ENCODE data around the gene RRAGC. TPM values are rescaled to one million over a fixed set of nuclear protein-coding genes. Genes with fewer than 3 reads are reported as not detected.

The RRAGC gene
- total and polyA plus RNA-seq, 9 of the 15 experiments (the other 6 are each of a cell fraction or from before 2014, with no cell fraction given), result 3.9 to 16.9 (median 10.9) TPM

GRCh38 chr1:38815903-38816627 lies 43.5 kb downstream of the RRAGC start (continued):
- TF ChIP-seq MGA (IDR thresholded peaks at IDR 0.05), result peak; percentile 93
- peak; percentile 93 for TF ChIP-seq CBFB (CRISPR knock-in tag; IDR thresholded peaks at IDR 0.05)
- peak; percentile 93 to 95 for TF ChIP-seq TBL1XR1 (IDR thresholded peaks at IDR 0.05; ENCODE audit: low read length in 2 of 2)
- peak; percentile 90 for TF ChIP-seq TARDBP (IDR thresholded peaks at IDR 0.05)
- TF ChIP-seq FOXA1 (IDR thresholded peaks at IDR 0.05; ENCODE audit: borderline replicate concordance), result no peak
- TF ChIP-seq NFE2L1 (tag; IDR thresholded peaks at IDR 0.05; ENCODE audit: borderline replicate concordance, low read depth), result no peak
- TF ChIP-seq POLR3G (IDR thresholded peaks at IDR 0.05; ENCODE audit: extremely low read depth, insufficient read length, insufficient replicate concordance), result no peak
- TF ChIP-seq ZNF561 (CRISPR knock-in tag; conservative IDR thresholded peaks at IDR 0.05), result no peak
- peak in 1 of 3 experiments; percentile 71; a peak in 2 of 6 replicates for TF ChIP-seq ZBTB11 (CRISPR knock-in tag; IDR thresholded peaks at IDR 0.05)
- peak; percentile 59 for TF ChIP-seq DEAF1 (CRISPR knock-in tag; IDR thresholded peaks at IDR 0.05)
